Liver (tissue), 9 donors: ENCODE data around the gene MRPL27. TPM values are rescaled to one million over a fixed set of nuclear protein-coding genes. Genes with fewer than 3 reads are reported as not detected.

Experiments
- DNase-seq: peaks from one replicate; pipeline ENCODE4 v3.0.0-alpha.2; 2017; ENCODE audit warnings: low spot score
- H3K27ac ChIP-seq, 2 donors: one replicate each; pipeline ENCODE4 v1.7.0; 2013; ENCODE audit warnings: inconsistent platforms in 2 of 2, low read length in 2 of 2, control low read depth in 1 of 2, low read depth in 1 of 2, mild to moderate bottlenecking in 1 of 2
- H3K27me3 ChIP-seq, 4 donors: one replicate each; pipeline versions ENCODE4 v1.6.1 to v1.7.0; 2013; ENCODE audit warnings: low read length in 3 of 4, inconsistent platforms in 1 of 4, mild to moderate bottlenecking in 1 of 4, moderate library complexity in 1 of 4; ENCODE audit not compliant: control insufficient read depth in 4 of 4, insufficient read depth in 4 of 4
- H3K36me3 ChIP-seq, 4 donors: one replicate each; pipeline versions ENCODE4 v1.6.1 to v1.7.0; 2013; ENCODE audit warnings: low read length in 3 of 4, mild to moderate bottlenecking in 3 of 4, low read depth in 1 of 4, moderate library complexity in 1 of 4; ENCODE audit not compliant: control insufficient read depth in 4 of 4, insufficient read depth in 3 of 4
- H3K4me1 ChIP-seq, 4 donors: one replicate each; pipeline versions ENCODE4 v1.6.1 to v1.7.0; 2013; ENCODE audit warnings: low read length in 3 of 4, mild to moderate bottlenecking in 3 of 4, moderate library complexity in 1 of 4; ENCODE audit not compliant: control insufficient read depth in 4 of 4, insufficient read depth in 4 of 4
- H3K4me3 ChIP-seq, 3 donors: one replicate each; pipeline versions ENCODE4 v1.6.1 to v1.7.0; 2013; ENCODE audit warnings: low read length in 3 of 3, control low read depth in 1 of 3, low read depth in 1 of 3, mild to moderate bottlenecking in 1 of 3
- H3K9ac ChIP-seq, 2 donors: one replicate each; pipeline ENCODE4 v1.7.0; 2013; ENCODE audit warnings: low read length in 2 of 2, mild to moderate bottlenecking in 2 of 2, moderate library complexity in 2 of 2, control low read depth in 1 of 2, low read depth in 1 of 2
- H3K9me3 ChIP-seq, 4 donors: one replicate each; pipeline versions ENCODE4 v1.6.1 to v1.7.0; 2013; ENCODE audit warnings: low read length in 3 of 4; ENCODE audit not compliant: control insufficient read depth in 4 of 4
- ATF3 ChIP-seq: IDR thresholded peaks from 2 replicates; pipeline ENCODE4 v1.6.1; 2016; ENCODE audit warnings: antibody characterized with exemption
- CTCF ChIP-seq: fragments of 150-350 bp; IDR thresholded peaks from 2 replicates; pipeline ENCODE4 v1.5.1; 2017; ENCODE audit warnings: improper control_type of control experiment, low read depth, low read length; ENCODE audit not compliant: missing input control
- EGR1 ChIP-seq, 2 donors: IDR thresholded peaks; 2 replicates each; pipeline ENCODE4 v1.6.1; 2016 to 2018; ENCODE audit warnings: antibody characterized with exemption in 2 of 2, low read depth in 2 of 2
- FOXA1 ChIP-seq: IDR thresholded peaks from 2 replicates; pipeline ENCODE4 v1.6.1; 2016; ENCODE audit warnings: antibody characterized with exemption
- FOXA2 ChIP-seq: IDR thresholded peaks from 2 replicates; pipeline ENCODE4 v1.6.1; 2016; ENCODE audit warnings: antibody characterized with exemption
- GABPA ChIP-seq, 2 donors: IDR thresholded peaks in 1 of 2; conservative IDR thresholded peaks in 1 of 2; 2 replicates each; pipeline ENCODE4 v1.6.1; 2016; ENCODE audit warnings: antibody characterized with exemption in 2 of 2, mild to moderate bottlenecking in 1 of 2, moderate library complexity in 1 of 2
- HNF4A ChIP-seq, 2 donors: conservative IDR thresholded peaks; 2 replicates each; pipeline ENCODE4 v1.6.1; 2016; ENCODE audit warnings: antibody characterized with exemption in 2 of 2, mild to moderate bottlenecking in 2 of 2
- HNF4G ChIP-seq: IDR thresholded peaks from 2 replicates; pipeline ENCODE4 v1.6.1; 2016; ENCODE audit warnings: antibody characterized with exemption
- JUND ChIP-seq, 2 donors: IDR thresholded peaks; 2 replicates each; pipeline ENCODE4 v1.6.1; 2016; ENCODE audit warnings: antibody characterized with exemption in 2 of 2
- MAX ChIP-seq: IDR thresholded peaks from 2 replicates; pipeline ENCODE4 v1.6.1; 2016; ENCODE audit warnings: antibody characterized with exemption
- RAD21 ChIP-seq, 2 donors: IDR thresholded peaks; 2 replicates each; pipeline ENCODE4 v1.6.1; 2016; ENCODE audit warnings: antibody characterized with exemption in 2 of 2, mild to moderate bottlenecking in 2 of 2
- REST ChIP-seq: IDR thresholded peaks from 2 replicates; pipeline ENCODE4 v1.6.1; 2016; ENCODE audit warnings: antibody characterized with exemption, mild to moderate bottlenecking
- RXRA ChIP-seq, 2 donors: IDR thresholded peaks; 2 replicates each; pipeline ENCODE4 v1.6.1; 2017 to 2018; ENCODE audit warnings: antibody characterized with exemption in 2 of 2, mild to moderate bottlenecking in 1 of 2
- SP1 ChIP-seq: IDR thresholded peaks from 2 replicates; pipeline ENCODE4 v1.6.1; 2018; ENCODE audit warnings: antibody characterized with exemption, mild to moderate bottlenecking
- TAF1 ChIP-seq: conservative IDR thresholded peaks from 2 replicates; pipeline ENCODE4 v1.6.1; 2016; ENCODE audit warnings: antibody characterized with exemption, mild to moderate bottlenecking
- YY1 ChIP-seq: IDR thresholded peaks from 2 replicates; pipeline ENCODE4 v1.6.1; 2016; ENCODE audit warnings: antibody characterized with exemption, mild to moderate bottlenecking
- WGBS: extraction: QIAGEN DNeasy Blood & Tissue Kit; methylation state at CpG from one replicate; pipeline ENCODE4 v1.1.7; 2013; 5-methylcytosine and 5-hydroxymethylcytosine counted together
- polyA plus RNA-seq, 2 donors: library from polyadenylated mRNA; stranded (reverse) in 1 of 2; unstranded in 1 of 2; fragments of 200-250 nt in 1 of 2; fragments of >200 nt in 1 of 2; fragmentation: Nextera tagmentation in 1 of 2; extraction: Ambion mirVana in 1 of 2; gene quantifications; one replicate each; pipeline versions ENCODE4 v1.2.1 to v1.2.3, GENCODE V29; 2013 to 2015
- total RNA-seq, 2 donors: library from RNA; depleted of rRNA; stranded (reverse); fragments of >200 nt; gene quantifications; one replicate each; pipeline ENCODE4 v1.2.3, GENCODE V29; 2014
- TF ChIP-seq, protein P1 (sequence below): IDR thresholded peaks from 2 replicates; pipeline ENCODE4 v1.6.1; 2016; ENCODE audit warnings: antibody characterized with exemption
- donor health status: healthy.
- donor health status: healthy.
- donor health status: healthy.
- donor health status: healthy.
- donor health status: healthy.

MRPL27 gene
- total and polyA plus RNA-seq, 4 donors = 25.9 to 87.1 (median 53.5) TPM

DNA sequence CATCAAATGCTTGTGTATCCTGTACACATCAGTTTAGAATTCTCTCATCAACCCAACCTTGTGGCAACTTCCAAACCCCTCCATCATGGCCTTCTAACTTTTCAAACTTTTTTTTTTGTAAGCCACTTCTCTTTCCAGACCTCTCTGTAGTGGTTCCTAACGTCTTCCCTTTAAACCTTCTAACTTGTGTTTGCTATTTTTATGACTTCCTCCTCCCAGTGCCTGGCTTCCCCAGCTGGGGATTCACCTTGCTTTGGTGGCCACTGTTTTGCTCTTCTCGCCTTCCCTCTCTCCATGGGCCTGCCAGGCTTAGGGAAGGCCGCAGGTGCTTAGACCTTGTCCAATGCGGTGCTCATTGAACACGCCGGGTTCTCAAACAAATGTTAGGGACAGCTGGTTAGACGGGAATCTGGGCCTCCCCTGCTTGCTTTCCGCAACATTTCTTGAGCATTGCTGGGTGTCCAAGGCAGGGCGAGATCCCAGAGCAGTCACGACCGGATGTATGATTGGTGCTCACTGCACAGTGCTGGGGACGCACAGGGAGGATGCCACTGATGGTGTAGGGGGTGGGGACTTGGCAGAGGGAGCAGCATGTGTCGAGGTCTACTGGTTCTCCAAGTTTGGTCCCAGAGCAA, 28.1 kb downstream of the MRPL27 start:
- Histone ChIP-seq H3K9me3 (no peaks in the 10 kb centered on the region), H3K36me3 (no peaks in the 10 kb centered on the region), H3K27me3 (no peaks in the 10 kb centered on the region), H3K9ac (no peak overlapping the region), H3K4me3 (no peak overlapping the region), H3K27ac (no peak overlapping the region), H3K4me1 (peaks cover 6 to 17% (median 11%) of the 10 kb centered on the region in 4 donors)
- DNase-seq = no peak
- no peak for TF ChIP-seq GABPA (IDR thresholded peaks at IDR 0.05 in 1 of 2, conservative IDR thresholded peaks at IDR 0.05 in 1 of 2)
- TF ChIP-seq SP1 = no peak
- no peak for TF ChIP-seq RAD21 (IDR thresholded peaks at IDR 0.05)
- TF ChIP-seq ATF3 = no peak
- no peak for TF ChIP-seq REST
- TF ChIP-seq, protein P1, sequence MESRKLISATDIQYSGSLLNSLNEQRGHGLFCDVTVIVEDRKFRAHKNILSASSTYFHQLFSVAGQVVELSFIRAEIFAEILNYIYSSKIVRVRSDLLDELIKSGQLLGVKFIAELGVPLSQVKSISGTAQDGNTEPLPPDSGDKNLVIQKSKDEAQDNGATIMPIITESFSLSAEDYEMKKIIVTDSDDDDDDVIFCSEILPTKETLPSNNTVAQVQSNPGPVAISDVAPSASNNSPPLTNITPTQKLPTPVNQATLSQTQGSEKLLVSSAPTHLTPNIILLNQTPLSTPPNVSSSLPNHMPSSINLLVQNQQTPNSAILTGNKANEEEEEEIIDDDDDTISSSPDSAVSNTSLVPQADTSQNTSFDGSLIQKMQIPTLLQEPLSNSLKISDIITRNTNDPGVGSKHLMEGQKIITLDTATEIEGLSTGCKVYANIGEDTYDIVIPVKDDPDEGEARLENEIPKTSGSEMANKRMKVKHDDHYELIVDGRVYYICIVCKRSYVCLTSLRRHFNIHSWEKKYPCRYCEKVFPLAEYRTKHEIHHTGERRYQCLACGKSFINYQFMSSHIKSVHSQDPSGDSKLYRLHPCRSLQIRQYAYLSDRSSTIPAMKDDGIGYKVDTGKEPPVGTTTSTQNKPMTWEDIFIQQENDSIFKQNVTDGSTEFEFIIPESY = no peak
- TF ChIP-seq FOXA2 = no peak
- no peak for TF ChIP-seq HNF4A (conservative IDR thresholded peaks at IDR 0.05)
- WGBS = 74% methylated on average over 13 of the region's 13 CpGs

- TF ChIP-seq REST (no peak), MAX (no peak), HNF4A (conservative IDR thresholded peaks at IDR 0.05) (no peak), YY1 (no peak), TAF1 (no peak), RAD21 (IDR thresholded peaks at IDR 0.05) (no peak), HNF4G (no peak), CTCF (no peak), SP1 (no peak), FOXA2 (no peak), RXRA (IDR thresholded peaks at IDR 0.05) (no peak), JUND (IDR thresholded peaks at IDR 0.05) (no peak), EGR1 (IDR thresholded peaks at IDR 0.05; ENCODE audit: low read depth in 2 of 2) (no peak), FOXA1 (no peak), ATF3 (no peak)
- no peaks in the 10 kb centered on the region for H3K36me3 ChIP-seq
- no peaks in the 10 kb centered on the region for H3K4me1 ChIP-seq
- H3K9me3 ChIP-seq = no peaks in the 10 kb centered on the region
- H3K27me3 ChIP-seq = no peaks in the 10 kb centered on the region
- DNase-seq = no peak
- no peak overlapping the region for H3K4me3 ChIP-seq
- no peak overlapping the region for H3K9ac ChIP-seq
- no peak overlapping the region for H3K27ac ChIP-seq
These were observed 33.6 kb downstream of the MRPL27 start for GRCh38 chr17:50339381-50339780.
